GM12873 (cell line): ENCODE results near the gene CD9.

Experiments
- TF ChIP-seq, protein P1 (sequence below): IDR thresholded peaks from 2 replicates; pipeline ENCODE4 v1.5.1; 2012; ENCODE audit warnings: low read depth, mild to moderate bottlenecking, moderate library complexity, low read length, control low read depth; ENCODE audit not compliant: insufficient read depth; ENCODE audit errors: missing control alignments

The CD9 gene

DNA sequence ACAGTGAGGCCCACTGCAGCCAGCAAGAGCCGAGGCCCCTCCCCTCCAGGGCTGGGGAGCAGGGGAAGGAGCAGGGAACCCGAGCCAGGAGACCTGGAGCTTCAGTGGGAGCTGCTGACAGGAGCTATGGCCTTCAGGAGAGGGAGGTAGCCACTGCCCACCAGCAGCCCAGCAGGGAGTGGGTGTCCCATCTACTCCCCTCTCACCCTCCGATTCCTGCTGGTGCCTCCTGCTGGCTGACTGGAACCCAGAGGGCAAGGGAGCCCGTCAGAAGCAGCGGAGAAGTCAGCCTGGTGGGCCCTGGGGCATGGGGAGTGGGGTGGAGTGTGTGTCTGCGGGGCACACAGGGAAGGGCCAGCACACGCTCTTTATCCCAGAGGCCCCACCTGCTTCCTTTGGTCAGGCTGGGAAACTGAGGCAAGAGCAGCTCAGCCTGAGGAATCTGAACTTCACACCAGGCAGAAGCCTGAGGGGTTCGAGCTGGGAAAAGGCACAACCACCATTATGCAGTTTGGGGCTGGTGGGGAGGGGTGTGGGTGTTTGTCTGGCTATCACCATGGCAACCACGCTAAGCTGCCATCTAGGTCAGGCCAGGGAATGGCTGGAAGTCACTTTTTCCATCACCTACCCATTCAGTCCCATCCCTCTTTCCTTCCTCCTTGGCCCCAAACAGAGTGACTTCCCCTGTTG is 73.5 kb downstream of the CD9 start:
- TF ChIP-seq, protein P1, sequence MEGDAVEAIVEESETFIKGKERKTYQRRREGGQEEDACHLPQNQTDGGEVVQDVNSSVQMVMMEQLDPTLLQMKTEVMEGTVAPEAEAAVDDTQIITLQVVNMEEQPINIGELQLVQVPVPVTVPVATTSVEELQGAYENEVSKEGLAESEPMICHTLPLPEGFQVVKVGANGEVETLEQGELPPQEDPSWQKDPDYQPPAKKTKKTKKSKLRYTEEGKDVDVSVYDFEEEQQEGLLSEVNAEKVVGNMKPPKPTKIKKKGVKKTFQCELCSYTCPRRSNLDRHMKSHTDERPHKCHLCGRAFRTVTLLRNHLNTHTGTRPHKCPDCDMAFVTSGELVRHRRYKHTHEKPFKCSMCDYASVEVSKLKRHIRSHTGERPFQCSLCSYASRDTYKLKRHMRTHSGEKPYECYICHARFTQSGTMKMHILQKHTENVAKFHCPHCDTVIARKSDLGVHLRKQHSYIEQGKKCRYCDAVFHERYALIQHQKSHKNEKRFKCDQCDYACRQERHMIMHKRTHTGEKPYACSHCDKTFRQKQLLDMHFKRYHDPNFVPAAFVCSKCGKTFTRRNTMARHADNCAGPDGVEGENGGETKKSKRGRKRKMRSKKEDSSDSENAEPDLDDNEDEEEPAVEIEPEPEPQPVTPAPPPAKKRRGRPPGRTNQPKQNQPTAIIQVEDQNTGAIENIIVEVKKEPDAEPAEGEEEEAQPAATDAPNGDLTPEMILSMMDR, result no peak

DNA sequence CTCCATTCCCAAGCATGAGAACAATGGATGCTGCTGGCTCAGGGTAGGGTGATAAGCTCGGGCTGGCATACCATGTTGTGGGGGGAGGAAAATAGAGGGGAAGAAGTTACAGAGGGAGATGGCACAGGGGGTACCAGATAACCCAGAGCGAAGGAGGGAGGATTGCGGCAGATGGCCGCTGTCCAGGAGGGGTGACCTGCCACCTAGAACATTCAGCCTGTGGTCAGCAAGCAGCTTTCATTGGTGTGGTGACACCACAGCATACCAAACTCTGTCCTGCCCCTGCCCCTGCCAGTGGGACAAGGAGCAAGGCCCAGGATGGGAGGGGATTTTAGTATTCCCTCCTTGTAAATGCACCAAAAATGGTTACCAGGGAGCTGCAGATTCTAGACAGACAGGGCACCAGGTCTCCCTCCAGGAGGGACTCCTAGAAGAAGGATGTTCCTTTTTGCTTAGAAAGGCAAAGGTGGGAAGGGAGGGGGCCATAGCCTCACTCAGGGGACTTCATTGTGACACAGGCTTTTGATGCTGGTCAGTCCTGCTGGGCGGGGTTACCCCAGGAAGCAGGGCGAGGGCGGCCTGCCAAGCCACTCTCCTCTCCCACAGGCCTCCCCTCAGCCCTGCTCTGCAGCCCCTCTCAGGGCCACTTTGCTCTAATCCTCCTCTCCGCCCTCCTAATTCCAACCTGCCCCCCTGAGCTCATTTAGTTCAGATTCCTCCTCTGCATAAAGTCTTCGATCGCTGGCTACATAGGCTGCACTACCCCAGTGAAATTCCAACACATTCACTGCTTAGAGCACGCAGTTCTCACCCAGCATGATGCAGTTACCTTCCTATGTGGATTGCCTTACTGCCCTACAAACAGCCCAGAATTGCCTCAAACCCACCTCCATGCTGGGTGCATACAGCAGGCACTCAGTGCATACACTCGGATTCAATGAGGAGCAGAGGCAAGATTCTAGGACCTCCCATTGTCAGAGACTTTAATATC is 74.3 kb downstream of the CD9 start:
- TF ChIP-seq, protein P1, result no peak

DNA sequence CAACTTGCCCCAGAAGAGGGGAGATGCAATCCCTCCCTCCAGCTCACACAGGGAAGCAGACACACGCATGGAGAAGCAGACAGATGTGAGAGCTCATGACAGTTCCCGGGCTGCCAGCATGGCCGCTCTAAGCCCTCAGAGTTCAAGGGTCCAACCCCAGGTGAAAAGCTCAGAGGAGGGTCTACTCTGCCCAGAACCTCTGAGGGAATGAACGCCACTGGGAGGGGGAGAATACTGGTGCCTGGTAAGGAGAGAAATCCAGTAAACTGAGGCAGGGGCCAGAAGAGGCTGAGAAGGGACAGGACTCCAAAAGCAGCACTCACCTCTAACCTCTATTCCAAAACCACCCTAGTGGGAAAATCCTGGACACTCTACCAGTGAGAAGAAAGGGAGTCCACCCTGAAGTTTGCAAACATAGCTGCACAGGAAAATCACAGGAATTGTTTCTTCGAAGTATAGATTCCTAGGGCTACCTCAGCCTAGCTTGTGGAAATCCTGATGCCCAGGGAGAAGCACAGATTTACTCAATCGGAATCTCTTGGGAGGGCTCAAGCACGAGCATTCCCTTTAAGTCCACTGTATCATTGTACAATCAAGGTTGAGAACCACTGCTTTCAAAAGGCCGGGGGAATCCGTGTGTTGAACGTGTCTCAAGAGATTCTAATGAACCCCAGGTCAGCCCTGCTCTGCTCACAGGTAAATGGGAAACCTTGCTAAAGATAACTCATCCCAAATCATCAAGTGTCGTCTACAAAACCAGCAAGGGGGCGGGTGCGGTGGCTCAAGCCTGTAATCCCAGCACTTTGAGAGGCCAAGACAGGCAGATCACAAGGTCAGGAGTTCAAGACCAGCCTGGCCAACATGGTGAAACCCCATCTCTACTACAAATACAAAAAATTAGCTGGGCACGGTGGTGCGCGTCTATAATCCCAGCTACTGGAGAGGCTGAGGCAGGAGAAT is 76.0 kb downstream of the CD9 start:
- TF ChIP-seq, protein P1, result no peak

DNA sequence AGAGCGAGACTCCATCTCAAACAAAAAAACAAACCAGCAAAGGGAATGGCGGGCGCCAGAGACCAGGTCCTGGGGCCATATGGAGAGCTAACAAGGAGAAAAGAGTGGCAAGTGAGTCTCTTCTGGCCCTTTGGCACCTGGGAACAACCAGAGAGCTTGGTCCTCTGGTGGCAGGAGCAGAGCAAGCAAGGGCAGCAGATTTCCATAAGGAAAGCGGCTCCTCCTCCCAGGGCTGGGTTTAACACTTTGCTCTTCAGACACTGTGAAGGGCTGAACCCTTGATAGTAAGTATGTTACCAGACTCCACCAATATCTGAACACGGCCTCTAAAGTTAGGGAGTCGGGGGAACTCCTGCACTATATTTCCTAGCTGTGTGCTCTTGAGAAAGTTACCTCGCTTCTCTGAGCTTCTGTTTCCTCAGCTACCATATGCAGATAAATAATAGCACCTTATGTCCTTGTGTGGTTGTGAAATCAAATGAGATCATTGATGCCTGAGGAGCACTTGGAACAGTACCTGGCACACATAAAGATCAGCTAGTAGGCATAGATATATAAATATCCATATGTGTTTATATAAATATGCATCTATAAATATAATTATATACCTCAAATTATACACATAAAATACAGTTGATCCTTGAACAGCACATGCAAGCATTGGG is 76.9 kb downstream of the CD9 start:
- TF ChIP-seq, protein P1, result no peak

DNA sequence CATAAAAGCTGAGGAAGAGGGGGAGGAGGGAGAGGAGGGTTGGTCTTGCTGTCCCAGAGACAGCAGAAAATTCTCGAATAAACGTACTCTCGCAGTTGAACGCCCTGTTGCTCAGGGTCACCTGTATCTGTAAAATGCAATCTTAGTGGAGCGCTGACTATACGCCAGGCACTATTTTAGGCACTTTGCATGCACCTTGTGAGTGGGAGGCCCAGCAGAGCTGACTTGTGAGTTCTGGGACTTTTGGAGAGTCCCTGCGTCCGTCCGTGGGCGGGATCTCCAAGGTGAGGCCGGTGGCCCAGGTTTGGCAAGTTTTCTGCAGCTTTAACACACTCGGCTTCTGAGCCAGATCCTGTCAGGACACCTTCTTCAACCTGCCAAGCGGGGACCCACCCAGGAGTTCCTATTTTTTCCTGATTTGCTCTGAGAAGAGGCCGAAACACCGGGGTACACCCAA is 77.8 kb downstream of the CD9 start:
- TF ChIP-seq, protein P1, result no peak

DNA sequence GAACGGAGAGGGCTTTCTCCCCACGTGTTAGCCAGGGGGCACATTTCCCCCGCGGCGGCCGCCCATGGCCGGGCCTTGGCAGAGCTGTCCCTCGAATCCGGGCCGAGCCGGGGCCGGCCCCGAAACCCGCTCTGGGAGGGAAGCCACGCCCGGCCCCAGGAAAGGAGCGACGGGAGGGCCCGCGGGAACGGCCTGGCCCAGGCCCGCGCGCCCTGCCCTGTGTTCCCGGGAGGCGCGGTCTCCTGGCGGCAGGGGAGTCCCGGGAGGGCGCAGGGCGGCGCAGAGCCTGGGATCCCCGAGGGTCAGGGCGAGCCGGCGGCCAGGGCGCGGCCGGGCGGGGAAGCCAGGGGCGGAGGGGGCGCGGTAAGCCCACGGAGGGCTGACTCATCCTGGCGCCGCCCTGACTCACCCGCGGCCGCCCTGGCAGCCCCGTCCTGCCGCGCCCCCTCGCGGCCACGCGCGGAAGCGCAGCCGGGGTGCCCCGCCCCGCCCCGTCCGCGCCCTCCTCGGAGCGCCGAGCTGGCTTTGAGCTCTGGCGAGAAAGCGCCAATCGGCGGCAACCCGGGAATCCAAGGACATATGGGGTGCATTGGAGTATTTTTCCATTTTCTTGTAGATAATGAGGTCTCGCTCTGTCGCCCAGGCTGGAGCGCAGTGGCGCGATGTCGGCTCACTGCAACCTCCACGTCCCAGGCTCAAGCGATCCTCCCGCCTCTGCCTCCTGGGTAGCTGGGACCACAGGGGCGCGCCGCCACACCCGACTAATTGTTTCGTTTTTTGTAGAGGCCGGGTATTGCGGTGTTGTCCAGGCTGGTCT is 78.4 kb downstream of the CD9 start:
- TF ChIP-seq, protein P1, result peak; percentile 78
